GM12874 (cell line): ENCODE measurements around the gene PARD3.

Experiments
- TF ChIP-seq, protein P1 (sequence below): IDR thresholded peaks from 2 replicates; pipeline ENCODE4 v1.5.1; 2011; ENCODE audit warnings: low read depth, mild to moderate bottlenecking, control low read depth, low read length, moderate library complexity; ENCODE audit not compliant: insufficient read depth

The PARD3 gene

DNA sequence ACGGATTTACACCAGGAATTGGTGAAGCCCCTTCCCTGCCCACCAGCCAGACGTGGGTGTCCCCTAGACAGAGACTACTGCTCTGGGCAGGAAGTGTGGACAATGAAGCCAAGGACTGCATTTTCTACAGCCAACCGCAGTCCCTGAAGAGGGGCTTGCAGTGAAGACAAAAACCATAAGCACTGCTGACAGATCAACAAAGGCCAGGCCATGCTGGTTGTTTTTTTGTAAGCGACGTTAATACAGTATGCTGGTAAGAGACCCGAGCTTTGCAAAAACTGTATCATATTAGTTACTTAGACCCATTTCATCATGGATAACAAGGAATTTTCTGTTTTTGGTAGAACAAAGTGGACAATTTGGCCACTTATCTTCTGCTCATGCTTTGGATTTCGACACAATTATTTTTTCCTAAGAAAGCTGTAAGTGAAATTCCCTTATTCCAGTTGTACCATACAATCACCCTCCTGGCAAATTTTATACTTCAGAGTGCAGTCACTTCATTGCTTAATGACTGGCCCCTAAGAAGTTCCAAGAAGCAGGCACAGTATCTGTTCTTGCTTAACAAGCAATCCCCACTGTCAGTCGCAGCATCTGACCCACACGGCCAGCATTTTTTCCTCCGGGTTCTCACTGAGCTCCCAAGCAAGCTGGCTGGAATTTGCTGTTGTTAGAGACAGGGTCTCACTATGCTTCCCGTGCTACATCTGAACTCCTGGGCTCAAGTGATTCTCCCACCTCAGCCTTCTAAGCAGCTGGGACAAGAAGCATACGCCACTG is 163.5 kb downstream of the PARD3 start:
- TF ChIP-seq, protein P1, sequence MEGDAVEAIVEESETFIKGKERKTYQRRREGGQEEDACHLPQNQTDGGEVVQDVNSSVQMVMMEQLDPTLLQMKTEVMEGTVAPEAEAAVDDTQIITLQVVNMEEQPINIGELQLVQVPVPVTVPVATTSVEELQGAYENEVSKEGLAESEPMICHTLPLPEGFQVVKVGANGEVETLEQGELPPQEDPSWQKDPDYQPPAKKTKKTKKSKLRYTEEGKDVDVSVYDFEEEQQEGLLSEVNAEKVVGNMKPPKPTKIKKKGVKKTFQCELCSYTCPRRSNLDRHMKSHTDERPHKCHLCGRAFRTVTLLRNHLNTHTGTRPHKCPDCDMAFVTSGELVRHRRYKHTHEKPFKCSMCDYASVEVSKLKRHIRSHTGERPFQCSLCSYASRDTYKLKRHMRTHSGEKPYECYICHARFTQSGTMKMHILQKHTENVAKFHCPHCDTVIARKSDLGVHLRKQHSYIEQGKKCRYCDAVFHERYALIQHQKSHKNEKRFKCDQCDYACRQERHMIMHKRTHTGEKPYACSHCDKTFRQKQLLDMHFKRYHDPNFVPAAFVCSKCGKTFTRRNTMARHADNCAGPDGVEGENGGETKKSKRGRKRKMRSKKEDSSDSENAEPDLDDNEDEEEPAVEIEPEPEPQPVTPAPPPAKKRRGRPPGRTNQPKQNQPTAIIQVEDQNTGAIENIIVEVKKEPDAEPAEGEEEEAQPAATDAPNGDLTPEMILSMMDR, result no peak

DNA sequence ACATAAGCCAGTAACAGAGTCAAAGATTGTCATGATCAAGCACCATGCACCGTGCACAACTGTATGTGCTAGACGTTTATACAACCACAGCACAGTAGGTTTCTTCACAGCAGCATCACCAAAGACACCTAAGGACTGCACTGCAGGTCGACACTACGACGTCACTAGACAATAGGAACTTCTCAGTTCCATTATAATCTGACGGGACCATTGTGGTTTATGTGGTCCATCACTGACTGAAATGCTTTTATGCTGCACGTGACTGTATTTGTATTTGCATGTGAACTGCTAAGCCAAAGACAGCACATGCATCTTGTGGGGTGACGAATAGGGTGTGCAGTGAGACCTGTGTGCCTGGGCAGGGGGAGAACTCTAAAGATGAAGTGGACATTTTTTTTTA is 164.9 kb downstream of the PARD3 start:
- TF ChIP-seq, protein P1, result no peak

GRCh38 chr10:34649385-34649784 is 165.7 kb downstream of the PARD3 start:
- TF ChIP-seq, protein P1, result no peak

GRCh38 chr10:34648919-34649318 is 166.2 kb downstream of the PARD3 start:
- TF ChIP-seq, protein P1, result no peak

DNA sequence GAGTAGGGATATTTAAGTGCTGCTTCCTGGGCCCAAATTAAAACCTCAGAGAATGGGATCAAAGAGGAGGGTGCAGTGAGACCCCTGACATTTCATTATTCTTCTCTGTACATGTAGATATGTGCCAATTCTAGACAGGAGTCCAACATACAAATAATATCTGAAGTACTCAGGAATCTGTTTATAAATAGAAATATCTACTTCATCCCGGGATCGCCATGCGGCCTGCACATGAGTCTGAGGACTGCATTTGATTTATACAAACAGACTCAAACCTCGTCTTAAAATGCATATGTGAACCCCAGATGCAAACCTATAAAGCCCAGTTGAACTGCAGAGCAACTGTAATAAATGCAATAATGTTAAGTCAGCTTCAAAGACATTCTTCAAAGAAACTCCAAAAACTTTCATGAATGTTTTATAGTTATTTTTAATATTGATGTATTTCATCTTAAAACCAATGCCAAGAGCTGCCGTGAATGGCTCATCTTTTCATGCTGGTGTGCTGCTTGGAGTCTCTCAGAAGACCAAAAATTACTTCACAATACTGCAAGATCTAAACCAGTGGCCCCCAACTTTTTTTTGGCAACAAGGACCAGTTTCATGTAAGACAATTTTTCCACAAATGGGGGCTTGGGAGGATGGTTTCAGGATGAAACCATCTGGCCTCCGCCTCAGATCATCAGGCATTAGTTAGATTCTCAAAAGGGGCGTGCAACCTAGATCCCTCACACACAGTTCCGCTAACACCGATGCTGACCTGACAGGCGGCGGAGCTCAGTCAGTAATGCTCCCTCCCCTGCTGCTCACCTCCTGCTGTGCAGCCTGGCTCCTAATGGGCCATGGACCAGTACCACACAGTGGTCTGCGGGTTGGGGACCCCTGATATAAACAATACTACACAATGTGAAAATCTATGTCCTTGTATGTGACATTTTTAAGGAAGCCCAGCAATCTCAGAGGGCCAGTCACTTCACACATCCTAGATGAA is 166.9 kb downstream of the PARD3 start:
- TF ChIP-seq, protein P1, result no peak

DNA sequence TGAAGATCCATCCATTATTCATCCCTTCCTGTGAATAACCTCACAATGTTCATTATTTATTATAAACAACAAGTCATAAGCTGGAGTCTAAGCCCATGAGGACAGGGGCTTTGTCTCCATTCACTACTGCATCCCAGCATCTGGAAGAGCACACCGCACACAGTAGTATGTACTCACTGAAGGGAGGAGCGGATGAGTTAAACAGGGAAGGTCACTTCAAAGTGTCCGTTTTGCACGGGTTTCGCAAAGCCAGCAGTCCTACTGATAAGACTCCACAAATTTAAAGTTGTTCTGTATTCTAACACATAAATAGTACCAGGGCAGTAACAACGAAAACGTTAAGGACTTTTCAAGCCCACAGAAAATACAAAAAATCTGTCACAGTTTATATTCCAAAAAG is 167.9 kb downstream of the PARD3 start:
- TF ChIP-seq, protein P1, result no peak

GRCh38 chr10:34646331-34646730 is 168.8 kb downstream of the PARD3 start:
- TF ChIP-seq, protein P1, result no peak
